HG03457 (cell line): ENCODE data around the gene ASCC2.
"Not testable (repeated sequence)": the region's sequence is repeated elsewhere in the genome, so short reads cannot be mapped to it uniquely, and the experiment has no call there.

Source experiments
- ATAC-seq: cut with Tn5 transposase; IDR thresholded peaks from one replicate; pipeline ENCODE4 v1.9.1; 2021; ENCODE audit warnings: moderate number of reproducible peaks; ENCODE audit not compliant: unreplicated experiment

Gene ASCC2

GRCh38 chr22:29837741-29838598 is at the start of gene ASCC2:
ASCC2 (minus strand) TSS chr22:29838274; CDS start chr22:29832325, 5,949 bp downstream.
- ATAC-seq = peak; percentile 86

- no peak for ATAC-seq
Observed at GRCh38 chr22:29887358-29887757, 49.3 kb upstream of the ASCC2 start.

GRCh38 chr22:29886596-29886995 is 48.5 kb upstream of the ASCC2 start:
- ATAC-seq = no peak

- ATAC-seq = no peak
Observed at GRCh38 chr22:29885610-29886009, 47.5 kb upstream of the ASCC2 start.

GRCh38 chr22:29883775-29884097 is 45.7 kb upstream of the ASCC2 start:
- no peak for ATAC-seq

- ATAC-seq = no peak
Observed at GRCh38 chr22:29883045-29883774, 45.1 kb upstream of the ASCC2 start, which contains the start of gene MTMR3. MTMR3 (plus strand) TSS chr22:29883174; CDS start chr22:29971060, 87,886 bp downstream.

- no peak for ATAC-seq
Observed at GRCh38 chr22:29882716-29883044, 44.6 kb upstream of the ASCC2 start.

- ATAC-seq = no peak
Observed at GRCh38 chr22:29879753-29880152, 41.7 kb upstream of the ASCC2 start.

- ATAC-seq = no peak
Observed at GRCh38 chr22:29877620-29878019, 39.5 kb upstream of the ASCC2 start.

- no peak for ATAC-seq
Observed at GRCh38 chr22:29873943-29874342, 35.9 kb upstream of the ASCC2 start.

GRCh38 chr22:29872989-29873388 is 34.9 kb upstream of the ASCC2 start:
- no peak for ATAC-seq

GRCh38 chr22:29872144-29872893 is 34.2 kb upstream of the ASCC2 start:
- no peak for ATAC-seq

GRCh38 chr22:29871684-29872083 is 33.6 kb upstream of the ASCC2 start:
- no peak for ATAC-seq

GRCh38 chr22:29870574-29870973 is 32.5 kb upstream of the ASCC2 start:
- ATAC-seq = no peak

GRCh38 chr22:29867851-29868250 is 29.8 kb upstream of the ASCC2 start:
- no peak for ATAC-seq

- no peak for ATAC-seq
Observed at GRCh38 chr22:29867260-29867659, 29.2 kb upstream of the ASCC2 start.

GRCh38 chr22:29865572-29865971 is 27.5 kb upstream of the ASCC2 start:
- ATAC-seq = not testable (repeated sequence)

- no peak for ATAC-seq
Observed at GRCh38 chr22:29861672-29862297, 23.7 kb upstream of the ASCC2 start.

- no peak for ATAC-seq
Observed at GRCh38 chr22:29860006-29860766, 22.1 kb upstream of the ASCC2 start.

GRCh38 chr22:29859030-29859429 is 21.0 kb upstream of the ASCC2 start:
- ATAC-seq = not testable (repeated sequence)
